HG02759 (cell line): ENCODE results near the gene DNAH14.
"Not testable (repeated sequence)": the region's sequence is repeated elsewhere in the genome, so short reads cannot be mapped to it uniquely, and the experiment has no call there.

Experiments used
- ATAC-seq: cut with Tn5 transposase; IDR thresholded peaks from one replicate; pipeline ENCODE4 v1.9.1; 2021; ENCODE audit warnings: mild to moderate bottlenecking, moderate library complexity; ENCODE audit not compliant: unreplicated experiment

DNAH14 gene

GRCh38 chr1:225380691-225381090, 451.2 kb downstream of the DNAH14 start:
- ATAC-seq: no peak

DNA sequence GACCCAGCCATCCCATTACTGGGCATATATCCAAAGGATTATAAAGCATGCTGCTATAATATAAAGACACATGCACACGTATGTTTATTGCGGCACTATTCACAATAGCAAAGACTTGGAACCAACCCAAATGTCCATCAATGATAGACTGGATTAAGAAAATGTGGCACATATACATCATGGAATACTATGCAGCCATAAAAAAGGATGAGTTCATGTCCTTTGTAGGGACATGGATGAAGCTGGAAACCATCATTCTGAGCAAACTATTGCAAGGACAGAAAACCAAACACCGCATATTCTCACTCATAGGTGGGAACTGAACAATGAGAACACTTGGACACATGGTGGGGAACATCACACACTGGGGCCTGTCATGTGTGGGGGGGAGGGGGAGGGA, 457.4 kb downstream of the DNAH14 start:
- ATAC-seq: not testable (repeated sequence)

DNA sequence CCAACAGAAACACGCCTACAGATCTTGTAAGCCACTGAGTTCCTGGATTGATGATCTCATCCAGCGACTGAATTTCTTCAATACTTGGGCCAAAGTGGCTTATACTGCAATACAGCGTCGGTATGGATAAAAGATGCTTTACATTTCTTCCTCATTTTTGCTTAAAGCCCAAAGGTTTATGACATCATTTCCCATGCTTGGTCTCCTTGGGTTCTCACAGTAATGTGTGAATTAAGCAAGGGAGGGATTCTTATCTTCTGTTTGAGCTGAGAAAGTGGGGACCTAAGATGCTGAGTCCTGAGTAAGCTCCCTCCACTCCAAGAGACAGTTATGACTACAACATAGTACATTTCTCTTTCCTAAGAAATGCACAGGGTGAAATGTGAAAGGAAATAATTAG, 458.9 kb downstream of the DNAH14 start:
- ATAC-seq: no peak

GRCh38 chr1:225389843-225390242, 460.4 kb downstream of the DNAH14 start:
- ATAC-seq: no peak

DNA sequence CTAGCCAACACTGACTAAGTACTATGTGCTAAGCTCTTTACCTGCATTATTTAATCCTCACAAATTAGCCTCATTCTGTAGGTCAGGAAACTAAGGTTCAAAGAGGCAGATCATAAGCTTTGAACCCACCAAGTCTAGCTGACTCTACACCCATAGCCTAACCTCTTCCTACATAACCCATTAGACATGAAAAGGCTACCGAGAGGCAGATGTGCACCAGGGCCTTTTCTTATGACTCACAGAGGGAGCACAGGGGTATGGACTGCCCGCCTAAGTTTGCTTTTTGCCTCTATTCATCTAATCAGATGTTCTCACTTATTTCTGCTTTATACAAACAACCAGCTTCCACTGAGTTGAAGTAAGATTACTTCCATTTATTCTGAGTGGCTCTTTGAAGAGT, 466.9 kb downstream of the DNAH14 start:
- no peak for ATAC-seq

DNA sequence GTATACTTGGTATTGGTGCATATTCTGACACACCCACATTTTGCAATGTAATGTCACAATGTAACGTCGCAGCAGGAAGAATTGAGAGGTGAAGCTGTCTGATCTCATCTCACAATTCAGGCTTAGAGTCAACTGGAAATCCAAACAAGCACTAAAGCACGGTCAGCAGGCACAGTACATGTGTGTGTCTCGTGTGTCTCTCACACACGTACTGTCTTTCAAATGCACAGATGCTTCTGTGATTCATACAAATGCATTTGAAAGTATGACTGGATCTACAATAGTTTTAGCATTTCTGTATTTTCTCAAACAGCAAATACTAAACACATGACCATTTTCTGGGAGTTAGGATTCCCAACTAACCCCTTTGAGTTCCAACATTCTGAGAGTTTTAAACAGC, 471.5 kb downstream of the DNAH14 start:
- no peak for ATAC-seq

- no peak for ATAC-seq
These were observed 477.7 kb downstream of the DNAH14 start for GRCh38 chr1:225406976-225407725.

DNA sequence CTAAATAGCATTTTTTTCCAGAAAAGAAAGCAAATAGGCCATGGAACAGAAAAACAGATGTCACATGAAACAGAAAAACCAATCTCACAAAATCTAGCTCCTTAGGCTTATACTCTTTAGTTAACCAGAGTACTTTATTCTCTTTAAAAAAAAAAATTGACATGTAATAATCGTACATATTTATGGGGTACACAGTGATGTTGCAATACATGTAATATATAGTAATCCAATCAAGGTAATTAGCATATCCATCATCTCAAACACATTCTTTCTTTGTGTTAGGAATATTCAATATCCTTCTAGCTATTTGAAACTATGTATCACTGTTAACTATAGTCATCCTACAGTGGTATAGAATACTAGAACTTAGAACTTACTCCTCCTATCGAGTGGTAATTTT, 478.3 kb downstream of the DNAH14 start:
- no peak for ATAC-seq

DNA sequence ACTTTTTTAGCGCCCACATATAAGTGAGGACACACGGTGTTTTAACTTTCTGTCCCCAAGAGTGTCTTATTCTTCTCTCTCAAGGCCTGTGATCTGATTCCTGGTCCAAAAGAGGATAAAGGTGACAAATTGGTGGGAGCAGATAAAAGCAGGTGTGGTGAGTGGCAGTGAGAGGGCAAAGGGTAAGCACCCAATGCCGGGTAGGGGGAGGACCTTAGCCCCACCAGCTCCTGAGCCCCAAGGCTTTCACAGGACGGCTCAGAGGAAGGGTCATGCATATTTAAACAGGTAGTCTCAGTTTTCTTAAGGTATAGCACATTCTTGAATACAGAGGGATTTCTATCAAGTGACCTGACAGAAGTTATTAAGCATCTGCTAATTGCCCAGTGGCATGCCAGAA, 478.8 kb downstream of the DNAH14 start:
- no peak for ATAC-seq

DNA sequence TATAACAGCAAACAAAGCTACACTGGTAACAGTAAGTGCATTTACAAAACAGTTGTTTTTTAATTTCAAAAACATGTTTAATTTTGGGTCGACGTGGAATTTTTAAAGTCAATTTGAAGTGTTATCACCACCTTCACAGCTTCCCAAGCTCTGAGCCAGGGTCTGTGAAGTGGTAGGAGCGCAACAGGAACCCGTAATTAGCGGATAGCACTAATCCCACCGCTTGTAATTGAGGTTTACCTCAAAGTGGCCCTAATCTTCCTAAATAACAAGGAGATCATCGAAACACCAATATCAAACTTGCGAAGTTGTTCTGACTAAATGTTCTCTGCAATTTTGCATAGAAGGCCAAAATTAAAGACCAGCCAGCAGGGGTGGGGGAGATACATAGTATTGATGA, 479.6 kb downstream of the DNAH14 start:
- ATAC-seq: no peak

GRCh38 chr1:225410036-225410435, 480.6 kb downstream of the DNAH14 start:
- no peak for ATAC-seq

DNA sequence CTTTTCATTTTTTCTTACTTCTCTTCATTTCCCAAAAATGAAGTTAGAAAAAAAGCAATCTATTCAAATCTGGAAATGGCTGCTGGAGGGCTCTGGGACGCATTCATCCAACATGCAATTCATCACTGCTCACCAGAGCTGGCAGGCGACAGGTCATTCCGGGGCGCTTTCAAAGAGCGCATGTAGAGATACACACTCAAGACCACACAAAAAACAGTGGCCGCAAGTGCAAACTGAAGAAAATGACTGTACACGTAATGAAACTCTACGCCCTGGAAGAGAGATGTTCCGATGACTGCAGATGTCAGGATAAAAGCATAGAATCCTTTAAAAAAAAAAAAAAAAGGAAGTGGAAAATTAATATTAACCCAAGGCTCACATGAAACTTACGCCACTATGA, 482.8 kb downstream of the DNAH14 start:
- no peak for ATAC-seq

DNA sequence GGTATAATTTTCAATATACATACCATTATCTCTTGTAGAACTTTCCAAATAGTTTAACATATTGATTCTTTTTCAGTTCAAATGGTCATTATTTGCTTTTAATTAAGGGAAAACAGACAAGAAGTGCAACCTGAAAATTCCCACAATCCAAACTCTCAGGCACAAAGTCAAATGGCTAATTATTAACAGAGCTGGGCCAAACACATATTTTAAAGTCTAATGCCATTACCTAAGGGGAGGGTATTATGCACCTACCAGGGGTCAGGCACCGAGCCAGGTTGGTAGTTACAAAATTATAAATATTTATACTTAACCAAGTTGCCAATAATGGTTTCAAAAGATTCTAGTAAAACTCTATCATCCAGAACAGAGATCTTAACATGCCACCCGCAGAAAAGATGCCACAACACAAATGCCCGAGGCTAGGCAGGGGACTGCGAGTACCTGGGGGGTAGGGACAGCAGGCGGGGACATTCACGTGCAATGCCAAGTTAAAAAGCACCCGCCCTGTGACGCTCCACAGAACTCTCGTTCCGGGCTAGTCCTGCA, 483.4 kb downstream of the DNAH14 start:
- no peak for ATAC-seq

- ATAC-seq: no peak
These were observed 484.4 kb downstream of the DNAH14 start for GRCh38 chr1:225413708-225414375.

- no peak for ATAC-seq
These were observed 485.8 kb downstream of the DNAH14 start for GRCh38 chr1:225415307-225415706.

- no peak for ATAC-seq
These were observed 486.7 kb downstream of the DNAH14 start for GRCh38 chr1:225415967-225416745.

GRCh38 chr1:225418059-225418458, 488.6 kb downstream of the DNAH14 start:
- ATAC-seq: no peak

DNA sequence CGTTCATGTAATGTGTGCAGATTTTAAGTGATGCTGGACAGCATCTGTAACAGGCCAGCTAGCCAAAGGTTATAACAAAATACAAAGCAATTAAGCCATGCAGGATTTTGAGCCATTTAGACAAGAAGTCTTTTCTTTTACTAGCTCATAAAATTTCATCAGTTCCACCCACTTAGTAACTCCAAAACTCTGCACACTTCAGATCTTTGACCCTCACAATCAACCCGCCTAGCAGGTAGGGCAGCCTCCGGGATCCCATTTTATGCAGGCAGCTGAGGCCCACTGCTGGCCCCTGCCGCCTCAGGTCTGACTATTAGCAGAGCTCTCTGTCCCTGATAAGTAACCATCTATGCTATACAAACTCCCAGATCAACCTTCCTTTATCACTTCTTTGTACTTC, 489.1 kb downstream of the DNAH14 start:
- ATAC-seq: no peak

DNA sequence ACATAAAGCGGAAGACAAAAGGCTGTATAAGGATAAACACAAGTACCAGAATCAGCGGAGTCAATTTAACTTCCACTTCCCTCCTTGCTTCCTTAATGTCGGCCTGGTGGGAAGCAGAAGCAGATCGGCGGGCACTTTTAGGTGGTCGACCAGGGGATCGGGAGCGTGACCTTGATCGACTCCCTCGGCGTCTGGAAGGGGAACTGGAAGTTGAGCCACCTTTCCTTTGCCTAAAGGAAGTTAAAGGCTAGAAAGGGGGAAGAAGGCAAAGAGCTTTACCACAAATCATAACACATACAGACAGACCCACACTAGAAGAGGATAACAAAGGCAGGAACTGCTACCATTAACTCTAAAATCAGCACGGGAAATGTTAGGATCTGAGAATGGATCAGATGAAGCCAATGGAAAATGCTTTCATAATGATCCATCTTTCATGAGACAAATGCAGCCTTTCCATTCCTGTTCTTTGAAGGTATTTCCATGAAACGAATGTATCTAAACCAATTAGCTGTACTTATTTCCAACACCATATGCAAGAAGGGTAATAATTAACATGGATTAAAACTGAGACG, 492.6 kb downstream of the DNAH14 start:
- ATAC-seq: no peak

DNA sequence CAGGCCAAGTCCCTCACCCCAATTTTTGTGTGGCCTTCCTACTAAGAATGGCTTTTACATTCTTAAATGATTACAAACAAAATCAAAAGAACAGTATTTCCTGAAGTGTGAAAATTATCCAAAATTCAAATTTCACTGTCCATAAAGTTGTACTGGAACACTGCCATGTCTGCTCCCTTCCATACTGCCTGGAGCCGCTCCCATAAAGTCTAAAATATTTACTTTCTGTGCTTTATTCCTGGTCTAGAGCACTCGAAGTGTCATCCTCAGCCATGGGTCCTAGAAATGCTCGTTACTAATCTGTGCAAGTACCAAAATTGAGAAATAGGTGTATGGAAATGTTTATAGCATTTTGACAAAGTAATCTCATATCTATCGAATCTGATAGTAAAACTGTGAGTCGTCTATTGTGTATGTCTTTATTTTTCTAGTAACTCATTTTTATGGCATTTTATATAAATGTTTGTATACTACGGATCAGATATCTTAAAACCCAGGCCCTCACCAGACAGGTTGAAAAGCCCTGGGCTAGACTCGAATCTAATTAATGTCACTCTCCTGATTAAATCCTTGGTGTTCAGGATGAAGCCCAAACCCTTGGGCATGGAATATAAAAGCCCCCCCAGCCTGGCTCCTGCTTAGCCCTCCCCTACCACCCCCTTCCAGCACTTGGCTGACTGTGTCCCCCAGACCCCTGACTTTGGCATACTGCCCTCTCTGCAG, 493.5 kb downstream of the DNAH14 start:
- ATAC-seq: no peak

GRCh38 chr1:225423518-225423855, 494.0 kb downstream of the DNAH14 start:
- ATAC-seq: no peak
